IMR-90 (cell line): ENCODE results near the gene ST8SIA6. TPM values are rescaled to one million over a fixed set of nuclear protein-coding genes. Genes with fewer than 3 reads are reported as not detected.

ENCODE experiments used
- ATAC-seq: fragments of 200-7000 bp; cut with Tn5 transposase; 2 replicates; pipeline ENCODE4 v1.9.1; 2020; ENCODE audit warnings: low read depth, mild to moderate bottlenecking, moderate library complexity
- BruUV-seq: library from RNA; stranded (reverse); fragments of 400-500 nt; replicated peaks from 2 replicates; lab custom pipeline; 2021; lab: Mats Ljungman, UMichigan
- CTCF ChIA-PET: fragments of 300-600 bp; formaldehyde crosslinking; extraction: SDS; loops from one replicate; lab custom pipeline; 2021; ENCODE audit warnings: antibody characterized with exemption; lab: Yijun Ruan, JAX
- POLR2A ChIA-PET: fragments of 300-600 bp; sonication (Branson Sonifier 250); formaldehyde crosslinking; loops from one replicate; lab custom pipeline; 2022; ENCODE audit warnings: antibody characterized with exemption; ENCODE audit not compliant: unreplicated experiment; lab: Charles Lee
- DNase-seq: peaks from one replicate; pipeline ENCODE4 v3.0.0; 2013
- H2AFZ ChIP-seq: replicated peaks from 2 replicates; pipeline ENCODE3; 2013; ENCODE audit warnings: low read length, mild to moderate bottlenecking; ENCODE audit not compliant: poor library complexity
- H2AK5ac ChIP-seq: 2 replicates; pipeline ENCODE4 v1.6.1; 2013; ENCODE audit warnings: low read depth, low read length, inconsistent platforms
- H2AK9ac ChIP-seq: replicated peaks from 2 replicates; pipeline ENCODE3; 2013; ENCODE audit warnings: mild to moderate bottlenecking, low read depth, low read length, moderate library complexity; ENCODE audit not compliant: poor library complexity
- H2BK120ac ChIP-seq: 2 replicates; pipeline ENCODE4 v1.6.1; 2013; ENCODE audit warnings: low read depth, low read length, inconsistent platforms
- H2BK15ac ChIP-seq: 3 replicates; pipeline ENCODE4 v1.6.1; 2013; ENCODE audit warnings: low read depth, low read length, inconsistent platforms
- H2BK20ac ChIP-seq: 2 replicates; pipeline ENCODE4 v1.6.1; 2013; ENCODE audit warnings: low read depth, mild to moderate bottlenecking, inconsistent platforms, low read length, moderate library complexity
- H2BK5ac ChIP-seq: 2 replicates; pipeline ENCODE4 v1.6.1; 2013; ENCODE audit warnings: mild to moderate bottlenecking, low read depth, low read length, inconsistent platforms; ENCODE audit not compliant: poor library complexity, severe bottlenecking
- H3K14ac ChIP-seq: replicated peaks from 2 replicates; pipeline ENCODE4 v1.6.1; 2013; ENCODE audit warnings: low read depth, low read length, inconsistent platforms
- H3K18ac ChIP-seq: 2 replicates; pipeline ENCODE4 v1.6.1; 2013; ENCODE audit warnings: low read depth, low read length, control low read depth
- H3K23ac ChIP-seq: 2 replicates; pipeline ENCODE4 v1.6.1; 2013; ENCODE audit warnings: low read depth, low read length, inconsistent platforms
- H3K27ac ChIP-seq: 2 replicates; pipeline ENCODE4 v1.5.1; 2013; ENCODE audit warnings: mild to moderate bottlenecking, control low read depth, low read length; ENCODE audit not compliant: insufficient read depth
- H3K27me3 ChIP-seq: 2 replicates; pipeline ENCODE4 v1.6.1; 2013; ENCODE audit warnings: low read length; ENCODE audit not compliant: control insufficient read depth, insufficient read depth
- H3K36me3 ChIP-seq: 2 replicates; pipeline ENCODE4 v1.6.1; 2013; ENCODE audit warnings: low read length, mixed read lengths; ENCODE audit not compliant: control insufficient read depth, insufficient read depth
- H3K4ac ChIP-seq: 2 replicates; pipeline ENCODE4 v1.6.1; 2013; ENCODE audit warnings: low read depth, low read length, inconsistent platforms
- H3K4me1 ChIP-seq: 2 replicates; pipeline ENCODE4 v1.6.1; 2013; ENCODE audit warnings: low read length, mixed read lengths; ENCODE audit not compliant: control insufficient read depth, insufficient read depth
- H3K4me2 ChIP-seq: 2 replicates; pipeline ENCODE4 v1.6.1; 2013; ENCODE audit warnings: low read depth, mild to moderate bottlenecking, control low read depth, low read length, moderate library complexity
- H3K4me3 ChIP-seq: 2 replicates; pipeline ENCODE4 v1.5.1; 2013; ENCODE audit warnings: low read depth, mild to moderate bottlenecking, control low read depth, low read length, moderate library complexity; ENCODE audit not compliant: insufficient read depth
- H3K56ac ChIP-seq: 2 replicates; pipeline ENCODE4 v1.6.1; 2013; ENCODE audit warnings: low read length, inconsistent platforms; ENCODE audit not compliant: insufficient read depth; ENCODE audit errors: extremely low read depth
- H3K79me1 ChIP-seq, 2 experiments: 2 replicates each; pipeline ENCODE4 v1.6.1; 2013; ENCODE audit warnings: low read length in 2 of 2, inconsistent platforms in 1 of 2, low read depth in 1 of 2
- H3K9ac ChIP-seq: 2 replicates; pipeline ENCODE4 v1.6.1; 2013; ENCODE audit warnings: low read depth, low read length, control low read depth
- H3K9me1 ChIP-seq: 2 replicates; pipeline ENCODE4 v1.6.1; 2013; ENCODE audit warnings: low read length, inconsistent platforms; ENCODE audit not compliant: insufficient read depth
- H3K9me3 ChIP-seq: 2 replicates; pipeline ENCODE4 v1.6.1; 2013; ENCODE audit warnings: low read length; ENCODE audit not compliant: control insufficient read depth, insufficient read depth
- H4K20me1 ChIP-seq: 2 replicates; pipeline ENCODE4 v1.6.1; 2013; ENCODE audit warnings: low read length, inconsistent platforms; ENCODE audit not compliant: insufficient read depth
- H4K5ac ChIP-seq: 2 replicates; pipeline ENCODE4 v1.6.1; 2013; ENCODE audit warnings: mild to moderate bottlenecking, low read depth, low read length, control low read depth
- H4K8ac ChIP-seq, 2 experiments: 2 replicates each; pipeline ENCODE4 v1.6.1; 2013; ENCODE audit warnings: low read depth in 2 of 2, low read length in 2 of 2, control low read depth in 1 of 2, inconsistent platforms in 1 of 2
- H4K91ac ChIP-seq: 2 replicates; pipeline ENCODE4 v1.6.1; 2013; ENCODE audit warnings: low read depth, low read length, inconsistent platforms; ENCODE audit not compliant: insufficient read depth
- BHLHE40 ChIP-seq: fragments of 150-350 bp; IDR thresholded peaks from 2 replicates; pipeline ENCODE4 v1.6.1; 2016; ENCODE audit warnings: mild to moderate bottlenecking, low read depth, low read length
- CEBPB ChIP-seq: IDR thresholded peaks from 2 replicates; pipeline ENCODE4 v1.6.1; 2012; ENCODE audit warnings: low read depth, low read length, improper control_type of control experiment
- CHD1 ChIP-seq: IDR thresholded peaks from 2 replicates; pipeline ENCODE4 v1.6.1; 2012; ENCODE audit warnings: low read depth, low read length, improper control_type of control experiment
- CTCF ChIP-seq: conservative IDR thresholded peaks from 2 replicates; pipeline ENCODE4 v1.5.1; 2012; ENCODE audit warnings: mild to moderate bottlenecking, low read depth, low read length, improper control_type of control experiment
- FOS ChIP-seq: fragments of 150-350 bp; IDR thresholded peaks from 2 replicates; pipeline ENCODE4 v1.6.1; 2016; ENCODE audit warnings: low read depth, low read length
- MAFK ChIP-seq: IDR thresholded peaks from 2 replicates; pipeline ENCODE4 v1.6.1; 2012; ENCODE audit warnings: low read depth, low read length, improper control_type of control experiment
- MAZ ChIP-seq: IDR thresholded peaks from 2 replicates; pipeline ENCODE4 v1.6.1; 2012; ENCODE audit warnings: low read depth, mild to moderate bottlenecking, low read length, improper control_type of control experiment, moderate library complexity, borderline replicate concordance
- MXI1 ChIP-seq: IDR thresholded peaks from 2 replicates; pipeline ENCODE4 v1.6.1; 2012; ENCODE audit warnings: low read depth, mild to moderate bottlenecking, low read length, moderate library complexity, borderline replicate concordance
- NFE2L2 ChIP-seq: fragments of 150-350 bp; IDR thresholded peaks from 2 replicates; pipeline ENCODE4 v1.6.1; 2016; ENCODE audit warnings: low read depth, mild to moderate bottlenecking, low read length
- POLR2A ChIP-seq: IDR thresholded peaks from 2 replicates; pipeline ENCODE4 v1.6.1; 2012; ENCODE audit warnings: mild to moderate bottlenecking, low read depth, low read length
- RAD21 ChIP-seq: IDR thresholded peaks from 2 replicates; pipeline ENCODE4 v1.6.1; 2012; ENCODE audit warnings: low read length, improper control_type of control experiment
- RCOR1 ChIP-seq: IDR thresholded peaks from 2 replicates; pipeline ENCODE4 v1.6.1; 2012; ENCODE audit warnings: mild to moderate bottlenecking, low read length, improper control_type of control experiment; ENCODE audit not compliant: insufficient replicate concordance
- RFX5 ChIP-seq: IDR thresholded peaks from 2 replicates; pipeline ENCODE4 v1.8.0; 2012; ENCODE audit warnings: low read depth, mild to moderate bottlenecking, low read length, moderate library complexity
- SMC3 ChIP-seq: fragments of 150-350 bp; IDR thresholded peaks from 2 replicates; pipeline ENCODE4 v1.6.1; 2016; ENCODE audit warnings: low read depth, mild to moderate bottlenecking, antibody characterized with exemption, low read length, moderate library complexity
- USF2 ChIP-seq: fragments of 150-350 bp; IDR thresholded peaks from 2 replicates; pipeline ENCODE4 v1.6.1; 2017; ENCODE audit warnings: mild to moderate bottlenecking, antibody characterized with exemption, low read length, low read depth
- WGBS, 2 experiments: methylation state at CpG; one replicate each; pipeline versions ENCODE4 v1.1.5 to v1.1.7; 2013; ENCODE audit warnings: missing lambda C conversion rate in 2 of 2; ENCODE audit not compliant: insufficient read length in 1 of 2; ENCODE audit errors: extremely low coverage in 2 of 2; 5-methylcytosine and 5-hydroxymethylcytosine counted together
- dilution Hi-C: fragments of 300-500 bp; cut with HindIII; formaldehyde crosslinking; loops from one replicate; pipeline ENCODE4 v1.14.3; 2018; ENCODE audit warnings: low sequenced_read_pairs; ENCODE audit not compliant: unreplicated experiment
- in situ Hi-C: fragments of 300-500 bp; cut with MboI; formaldehyde crosslinking; loops from 3 replicates; pipeline ENCODE4 v1.14.3; 2019; ENCODE audit warnings: low sequenced_read_pairs, inconsistent platforms, mixed read lengths
- intact Hi-C: fragments of 100-400 bp; cut with micrococcal nuclease; formaldehyde crosslinking; loops from 2 replicates; pipeline ENCODE4 v1.10.0; 2022
- polyA plus RNA-seq, 3 experiments: library from polyadenylated mRNA; depleted of rRNA; stranded (reverse); fragments of >200 nt; gene quantifications; 2 replicates each; pipeline ENCODE4 v1.2.3, GENCODE V29; 2012; ENCODE audit warnings: low replicate concordance in 1 of 3
- total RNA-seq: library from RNA; depleted of rRNA; stranded (reverse); fragments of >200 nt; gene quantifications from 2 replicates; pipeline ENCODE4 v1.2.3, GENCODE V29; 2012
- TF ChIP-seq, protein P1 (sequence below): fragments of 150-350 bp; IDR thresholded peaks from 2 replicates; pipeline ENCODE4 v1.6.1; 2016; ENCODE audit warnings: low read depth, mild to moderate bottlenecking, low read length, moderate library complexity, borderline replicate concordance

The ST8SIA6 gene
- total and polyA plus RNA-seq, 2 of the 4 experiments (the other 2 are of a cell fraction): 0.10 to 0.18 TPM

DNA sequence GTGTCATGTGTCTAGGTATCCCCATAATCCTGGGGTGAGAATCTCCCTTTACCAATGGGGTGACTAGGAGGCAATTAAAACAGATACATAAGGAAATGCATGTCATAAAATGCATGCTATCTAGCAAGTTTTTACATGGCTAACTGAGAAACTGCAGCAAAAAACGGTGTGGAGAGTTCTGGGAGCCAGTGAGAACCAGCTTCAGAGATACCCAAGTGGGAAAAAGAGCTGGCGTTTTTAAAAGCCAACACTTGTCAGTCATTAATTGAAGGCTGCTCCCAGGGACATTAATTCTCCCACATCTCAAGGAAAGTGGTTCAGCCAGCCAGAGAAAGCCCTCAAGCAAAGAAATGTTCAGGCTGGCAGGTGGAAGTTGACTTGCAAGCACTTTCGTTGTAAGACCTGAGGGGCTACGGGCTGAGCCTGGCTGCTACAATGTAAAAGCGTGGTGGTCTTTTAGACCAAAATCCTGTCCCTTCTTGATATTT lies 28.1 kb downstream of the ST8SIA6 start:
- H3K79me1 ChIP-seq: no peaks in the 10 kb centered on the region
- H3K18ac ChIP-seq: no peak overlapping the region
- ATAC-seq (no peak), DNase-seq (no peak)
- ChIA-PET POLR2A (no interaction called here), CTCF (no interaction called here)
- no peak overlapping the region for H2BK15ac ChIP-seq
- H3K9ac ChIP-seq: no peak overlapping the region
- intact Hi-C loops: loop anchor here (10.0 kb wide), 1 partner anchor 152 kb away; no protein-coding TSS in a partner anchor
- no peak overlapping the region for H4K5ac ChIP-seq
- H3K4me2 ChIP-seq: no peak overlapping the region
- no peak overlapping the region for H3K27ac ChIP-seq
- no peak overlapping the region for H3K4me3 ChIP-seq
- H3K23ac ChIP-seq: no peak overlapping the region
- no peak overlapping the region for H2BK5ac ChIP-seq
- no peak overlapping the region for H4K8ac ChIP-seq
- no peak overlapping the region for H3K4ac ChIP-seq
- no peaks in the 10 kb centered on the region for H3K9me1 ChIP-seq
- H3K14ac ChIP-seq: no peak overlapping the region
- TF ChIP-seq SMC3: no peak
- TF ChIP-seq MAFK: no peak
- TF ChIP-seq RCOR1: no peak
- TF ChIP-seq MXI1: no peak
- TF ChIP-seq POLR2A: no peak
- no peak for TF ChIP-seq RFX5
- no peak for TF ChIP-seq RAD21
- no peak for TF ChIP-seq FOS
- TF ChIP-seq USF2: no peak
- no peak for TF ChIP-seq CTCF
- no peak for TF ChIP-seq CHD1
- TF ChIP-seq, protein P1, sequence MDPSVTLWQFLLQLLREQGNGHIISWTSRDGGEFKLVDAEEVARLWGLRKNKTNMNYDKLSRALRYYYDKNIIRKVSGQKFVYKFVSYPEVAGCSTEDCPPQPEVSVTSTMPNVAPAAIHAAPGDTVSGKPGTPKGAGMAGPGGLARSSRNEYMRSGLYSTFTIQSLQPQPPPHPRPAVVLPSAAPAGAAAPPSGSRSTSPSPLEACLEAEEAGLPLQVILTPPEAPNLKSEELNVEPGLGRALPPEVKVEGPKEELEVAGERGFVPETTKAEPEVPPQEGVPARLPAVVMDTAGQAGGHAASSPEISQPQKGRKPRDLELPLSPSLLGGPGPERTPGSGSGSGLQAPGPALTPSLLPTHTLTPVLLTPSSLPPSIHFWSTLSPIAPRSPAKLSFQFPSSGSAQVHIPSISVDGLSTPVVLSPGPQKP: no peak
- TF ChIP-seq CEBPB: no peak
- no peak for TF ChIP-seq MAZ
- TF ChIP-seq NFE2L2: no peak
- TF ChIP-seq BHLHE40: no peak
- H2BK20ac ChIP-seq: no peak overlapping the region
- in situ Hi-C loops: loop anchor here (5.0 kb wide), 1 partner anchor 599 kb away; no protein-coding TSS in a partner anchor
- H2AK5ac ChIP-seq: no peak overlapping the region
- H4K91ac ChIP-seq: no peak overlapping the region
- peaks cover 20% of the 10 kb centered on the region for H3K27me3 ChIP-seq
- H3K36me3 ChIP-seq: no peaks in the 10 kb centered on the region
- 64% methylated on average over 5 of the region's 5 CpGs; no CpG with 5 or more reads in 1 of the 2 experiments for WGBS, 2 experiments
- no TSS peak for BruUV-seq
- no peak overlapping the region for H2AFZ ChIP-seq
- H3K9me3 ChIP-seq: no peaks in the 10 kb centered on the region
- dilution Hi-C loops: no loop called here
- H2BK120ac ChIP-seq: no peak overlapping the region
- no peaks in the 10 kb centered on the region for H3K4me1 ChIP-seq
- H2AK9ac ChIP-seq: no peak overlapping the region
- H4K20me1 ChIP-seq: no peaks in the 10 kb centered on the region
- no peak overlapping the region for H3K56ac ChIP-seq
